ENCODE results near the gene TUBGCP2. TPM values are rescaled to one million over a fixed set of nuclear protein-coding genes. Genes with fewer than 3 reads are reported as not detected.

Gene TUBGCP2
- total RNA-seq, 1 donor from 2014 or later = 55.4 TPM

- H3K4me3 ChIP-seq = no peak overlapping the region
- H3K27ac ChIP-seq = no peak overlapping the region
- TF ChIP-seq CTCF (IDR thresholded peaks at IDR 0.05) = no peak
- no peak for TF ChIP-seq EZH2 (IDR thresholded peaks at IDR 0.05)
- TF ChIP-seq EZH2phosphoT487 (IDR thresholded peaks at IDR 0.05) = no peak
- peaks cover 34% of the 10 kb centered on the region for H3K4me1 ChIP-seq
- peaks cover 23% of the 10 kb centered on the region for H3F3A ChIP-seq (ENCODE audit: low read depth)
- no peak overlapping the region for H2AFZ ChIP-seq (replicated peaks)
- H3K9me3 ChIP-seq (ENCODE audit: low read depth) = no peaks in the 10 kb centered on the region
- no peaks in the 10 kb centered on the region for H3K36me3 Mint-ChIP-seq
- no peak overlapping the region for H3K27ac Mint-ChIP-seq
- no peaks in the 10 kb centered on the region for H3K36me3 ChIP-seq
- no peak overlapping the region for H3K9ac ChIP-seq
- H3K4me3 Mint-ChIP-seq = no peak overlapping the region
- H3K79me2 ChIP-seq (ENCODE audit: low read depth) = no peaks in the 10 kb centered on the region
- H3K4me1 Mint-ChIP-seq = peaks cover 12% of the 10 kb centered on the region
- DNase-seq (ENCODE audit: low spot score) = no peak
- H4K20me1 ChIP-seq (ENCODE audit: low read depth) = peaks cover 9% of the 10 kb centered on the region
- H3K27me3 ChIP-seq = peaks cover 63% of the 10 kb centered on the region
- peaks cover 3% of the 10 kb centered on the region for H3K9me3 Mint-ChIP-seq
- H3K27me3 Mint-ChIP-seq (ENCODE audit: insufficient read depth, low read depth) = peaks cover 41% of the 10 kb centered on the region
- H3K4me2 ChIP-seq = no peak overlapping the region
Measured at GRCh38 chr10:133239990-133240389, 68.7 kb downstream of the TUBGCP2 start.

DNA sequence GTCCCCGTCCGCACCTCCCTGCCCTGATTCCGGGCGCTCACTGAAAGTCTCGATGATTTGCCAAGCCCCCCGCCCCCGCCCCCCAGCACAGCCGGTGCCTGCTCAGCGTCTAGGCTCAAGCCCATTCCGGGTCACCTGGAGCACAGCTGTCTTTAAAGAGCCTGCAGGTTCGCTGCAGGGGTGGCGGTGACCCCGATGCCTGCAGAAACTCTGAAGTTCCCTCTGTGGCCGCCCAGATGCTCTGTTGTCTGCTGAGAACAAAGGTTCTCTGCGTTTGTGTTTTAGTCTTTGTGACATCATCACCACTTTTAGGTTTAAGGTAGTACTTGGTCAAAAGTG, 70.2 kb downstream of the TUBGCP2 start:
- H3K27ac Mint-ChIP-seq = no peak overlapping the region
- peak overlapping the region; percentile 53 for H3K4me3 Mint-ChIP-seq

DNA sequence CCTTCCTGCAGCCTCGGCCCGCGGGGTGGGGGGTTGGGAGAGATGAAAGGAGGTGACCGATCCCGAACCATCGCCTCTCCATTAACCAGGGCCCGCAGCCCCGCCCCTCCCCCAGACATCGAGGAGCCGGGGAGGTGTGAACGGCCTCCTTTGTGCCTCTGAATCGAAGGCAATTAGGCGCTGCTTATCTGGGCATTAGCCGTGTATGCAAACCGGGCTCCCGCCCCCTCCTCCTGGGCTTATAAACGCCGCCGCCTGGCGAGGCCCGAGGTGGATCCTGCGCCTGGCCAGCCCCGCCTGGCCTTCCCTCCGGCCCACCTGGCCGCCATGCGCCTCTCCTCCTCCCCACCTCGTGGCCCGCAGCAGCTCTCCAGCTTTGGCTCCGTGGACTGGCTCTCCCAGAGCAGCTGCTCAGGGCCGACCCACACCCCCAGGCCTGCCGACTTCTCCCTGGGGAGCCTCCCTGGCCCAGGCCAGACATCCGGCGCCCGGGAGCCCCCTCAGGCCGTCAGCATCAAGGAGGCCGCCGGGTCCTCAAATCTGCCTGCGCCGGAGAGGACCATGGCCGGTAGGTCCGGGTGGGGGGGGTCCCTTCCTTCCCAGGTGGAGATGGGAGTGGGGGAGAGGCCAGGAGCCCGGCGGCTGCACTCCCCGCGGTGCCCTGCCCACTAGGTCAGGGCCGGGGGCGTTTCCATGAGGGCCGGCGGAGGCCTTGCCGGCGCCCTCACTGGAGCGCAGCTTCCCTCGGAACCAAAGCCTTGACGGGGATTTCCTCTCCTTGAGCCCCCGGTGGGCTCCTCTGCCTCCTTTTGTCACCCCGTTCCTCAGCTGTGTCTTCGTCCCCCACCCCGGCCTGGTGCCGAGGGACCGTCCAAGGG, 70.8 kb downstream of the TUBGCP2 start, which contains the start of gene VENTX:
TSS of gene VENTX (plus strand) at position 268 of the 878 bp plus-strand sequence. CDS start at position 328, 60 bp downstream.
- no peak within 1 kb of the TSS for H3K27ac ChIP-seq
- H3K9ac ChIP-seq = no peak within 1 kb of the TSS
- H3K4me2 ChIP-seq = peak within 1 kb of the TSS; percentile 80
- TF ChIP-seq EZH2 (IDR thresholded peaks at IDR 0.05) (no peak), EZH2phosphoT487 (IDR thresholded peaks at IDR 0.05) (no peak), CTCF (IDR thresholded peaks at IDR 0.05) (no peak)
- no peaks in the 10 kb centered on the region for H3K9me3 ChIP-seq (ENCODE audit: low read depth)
- Mint-ChIP-seq H3K4me3 (peak within 1 kb of the TSS; percentile 53), H3K27ac (no peak within 1 kb of the TSS), H3K9me3 (peaks cover 3% of the 10 kb centered on the region), H3K27me3 (ENCODE audit: insufficient read depth, low read depth) (peaks cover 56% of the 10 kb centered on the region), H3K4me1 (peaks cover 10% of the 10 kb centered on the region), H3K36me3 (no peaks in the 10 kb centered on the region)
- DNase-seq (ENCODE audit: low spot score) = peak; percentile 90
- H2AFZ ChIP-seq (replicated peaks) = peak within 1 kb of the TSS; percentile 68
- no peaks in the 10 kb centered on the region for H3K36me3 ChIP-seq
- no peaks in the 10 kb centered on the region for H3K79me2 ChIP-seq (ENCODE audit: low read depth)
- H4K20me1 ChIP-seq (ENCODE audit: low read depth) = peaks cover 9% of the 10 kb centered on the region
- peaks cover 23% of the 10 kb centered on the region for H3F3A ChIP-seq (ENCODE audit: low read depth)
- peaks cover 85% of the 10 kb centered on the region for H3K27me3 ChIP-seq
- peak within 1 kb of the TSS; percentile 47 for H3K4me3 ChIP-seq
- peaks cover 30% of the 10 kb centered on the region for H3K4me1 ChIP-seq

More for the DNA sequence above, 70.2 kb downstream of the TUBGCP2 start:
- Histone ChIP-seq H3K27me3 (peaks cover 79% of the 10 kb centered on the region), H3K4me2 (peak overlapping the region; percentile 80), H3K36me3 (no peaks in the 10 kb centered on the region), H3K4me1 (peaks cover 30% of the 10 kb centered on the region), H4K20me1 (ENCODE audit: low read depth) (peaks cover 9% of the 10 kb centered on the region), H3K79me2 (ENCODE audit: low read depth) (no peaks in the 10 kb centered on the region), H3K9me3 (ENCODE audit: low read depth) (no peaks in the 10 kb centered on the region), H3F3A (ENCODE audit: low read depth) (peaks cover 23% of the 10 kb centered on the region), H2AFZ (replicated peaks) (no peak overlapping the region), H3K27ac (no peak overlapping the region), H3K4me3 (peak overlapping the region; percentile 47), H3K9ac (no peak overlapping the region)
- TF ChIP-seq EZH2 (IDR thresholded peaks at IDR 0.05) (no peak), CTCF (IDR thresholded peaks at IDR 0.05) (no peak), EZH2phosphoT487 (IDR thresholded peaks at IDR 0.05) (no peak)
- H3K9me3 Mint-ChIP-seq = peaks cover 3% of the 10 kb centered on the region
- H3K36me3 Mint-ChIP-seq = no peaks in the 10 kb centered on the region
- DNase-seq (ENCODE audit: low spot score) = peak; percentile 50
- H3K27me3 Mint-ChIP-seq (ENCODE audit: insufficient read depth, low read depth) = peaks cover 53% of the 10 kb centered on the region
- peaks cover 14% of the 10 kb centered on the region for H3K4me1 Mint-ChIP-seq

All from neural progenitor cell (in vitro differentiated cells).